WERI-Rb-1 (cell line): ENCODE measurements around the gene RBM12.
"Not testable (repeated sequence)": the region's sequence is repeated elsewhere in the genome, so short reads cannot be mapped to it uniquely, and the experiment has no call there.

Experiments used
- DNase-seq: peaks from one replicate; pipeline ENCODE4 v3.0.0-alpha.2; 2020
- H3K27ac ChIP-seq: fragments of 250-450 bp; sonication (Bioruptor Pico); 2 replicates; pipeline ENCODE4 v1.5.1; 2020; ENCODE audit warnings: mild to moderate bottlenecking, moderate library complexity
- H3K27me3 ChIP-seq: fragments of 250-450 bp; sonication (Bioruptor Pico); 2 replicates; pipeline ENCODE4 v1.5.1; 2021; ENCODE audit warnings: mild to moderate bottlenecking, low read depth, moderate library complexity; ENCODE audit not compliant: insufficient read depth, severe bottlenecking
- H3K36me3 ChIP-seq: fragments of 250-450 bp; sonication (Bioruptor Pico); 2 replicates; pipeline ENCODE4 v1.5.1; 2020; ENCODE audit warnings: mild to moderate bottlenecking, moderate library complexity
- H3K4me3 ChIP-seq: 2 replicates; pipeline ENCODE4 v1.5.1; 2011; ENCODE audit warnings: low read depth, mild to moderate bottlenecking, control low read depth, low read length
- H3K9me3 ChIP-seq: fragments of 250-450 bp; sonication (Bioruptor Pico); 2 replicates; pipeline ENCODE4 v1.5.1; 2021; ENCODE audit warnings: mild to moderate bottlenecking, moderate library complexity; ENCODE audit not compliant: severe bottlenecking
- TF ChIP-seq, protein P1 (sequence below): IDR thresholded peaks from 2 replicates; pipeline ENCODE4 v1.5.1; 2011; ENCODE audit warnings: low read depth, mild to moderate bottlenecking, control low read depth, inconsistent platforms, low read length

The RBM12 gene

DNA sequence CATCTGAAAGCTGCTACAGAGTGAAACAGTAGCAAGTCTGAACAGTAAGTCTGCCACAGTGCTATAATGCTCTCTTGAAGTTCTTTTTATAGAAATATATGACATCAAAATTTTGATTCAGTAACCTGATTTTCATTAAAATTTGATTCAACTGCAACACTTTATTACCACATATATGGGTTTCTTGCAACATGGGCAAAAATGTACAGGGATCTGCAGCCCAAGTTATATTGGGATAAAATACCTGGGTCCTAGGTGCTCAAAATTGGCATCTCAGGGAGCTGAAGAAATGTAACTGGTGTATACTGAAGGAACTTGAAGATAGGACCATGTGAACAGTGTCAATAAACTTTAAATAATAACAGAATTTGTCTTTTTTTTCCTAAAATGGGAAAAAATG is 45.3 kb upstream of the RBM12 start:
- Histone ChIP-seq H3K4me3 (no peak overlapping the region), H3K27me3 (no peaks in the 10 kb centered on the region), H3K9me3 (no peaks in the 10 kb centered on the region), H3K27ac (no peak overlapping the region), H3K36me3 (peaks cover 96% of the 10 kb centered on the region)
- TF ChIP-seq, protein P1, sequence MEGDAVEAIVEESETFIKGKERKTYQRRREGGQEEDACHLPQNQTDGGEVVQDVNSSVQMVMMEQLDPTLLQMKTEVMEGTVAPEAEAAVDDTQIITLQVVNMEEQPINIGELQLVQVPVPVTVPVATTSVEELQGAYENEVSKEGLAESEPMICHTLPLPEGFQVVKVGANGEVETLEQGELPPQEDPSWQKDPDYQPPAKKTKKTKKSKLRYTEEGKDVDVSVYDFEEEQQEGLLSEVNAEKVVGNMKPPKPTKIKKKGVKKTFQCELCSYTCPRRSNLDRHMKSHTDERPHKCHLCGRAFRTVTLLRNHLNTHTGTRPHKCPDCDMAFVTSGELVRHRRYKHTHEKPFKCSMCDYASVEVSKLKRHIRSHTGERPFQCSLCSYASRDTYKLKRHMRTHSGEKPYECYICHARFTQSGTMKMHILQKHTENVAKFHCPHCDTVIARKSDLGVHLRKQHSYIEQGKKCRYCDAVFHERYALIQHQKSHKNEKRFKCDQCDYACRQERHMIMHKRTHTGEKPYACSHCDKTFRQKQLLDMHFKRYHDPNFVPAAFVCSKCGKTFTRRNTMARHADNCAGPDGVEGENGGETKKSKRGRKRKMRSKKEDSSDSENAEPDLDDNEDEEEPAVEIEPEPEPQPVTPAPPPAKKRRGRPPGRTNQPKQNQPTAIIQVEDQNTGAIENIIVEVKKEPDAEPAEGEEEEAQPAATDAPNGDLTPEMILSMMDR = no peak
- DNase-seq = no peak

DNA sequence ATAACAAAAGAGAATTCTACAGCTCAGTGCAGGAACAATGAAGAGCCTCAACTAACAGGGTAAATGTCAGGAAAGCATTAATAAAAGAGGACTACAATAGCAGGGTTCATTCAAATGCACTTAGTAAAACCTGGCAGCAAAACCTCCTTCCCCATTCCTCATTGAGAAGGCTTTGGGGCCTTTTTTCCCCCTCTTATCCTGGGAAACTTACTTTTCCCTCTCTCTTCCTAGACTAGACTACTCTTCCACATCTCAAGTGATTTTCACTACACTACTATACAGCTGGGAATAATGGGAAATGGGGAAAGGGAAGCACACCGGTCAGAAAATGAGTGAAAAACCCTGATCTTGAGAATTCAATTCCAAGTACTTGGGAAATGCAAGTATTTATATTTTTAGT is 44.6 kb upstream of the RBM12 start:
- H3K36me3 ChIP-seq = peaks cover 96% of the 10 kb centered on the region
- H3K4me3 ChIP-seq = no peak overlapping the region
- no peak overlapping the region for H3K27ac ChIP-seq
- no peaks in the 10 kb centered on the region for H3K27me3 ChIP-seq
- DNase-seq = no peak
- H3K9me3 ChIP-seq = no peaks in the 10 kb centered on the region
- TF ChIP-seq, protein P1 = no peak

DNA sequence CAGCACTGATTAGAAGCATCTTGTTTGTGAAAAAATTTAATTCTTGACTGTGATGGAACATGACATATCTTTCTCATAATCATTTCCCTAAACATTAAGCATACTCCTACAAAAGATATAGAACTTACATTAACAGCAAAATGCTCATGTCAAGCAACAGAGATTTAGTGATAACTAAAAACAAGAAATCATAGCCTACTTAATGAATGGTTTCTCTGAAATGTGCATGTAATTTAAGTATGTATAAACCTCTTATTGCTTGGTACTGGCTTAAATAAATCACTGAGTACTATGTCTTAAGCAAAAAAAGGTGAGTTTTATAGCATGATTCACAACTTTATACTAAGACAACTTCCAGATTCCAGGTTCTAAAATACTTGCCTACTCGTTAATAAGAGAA is 43.8 kb upstream of the RBM12 start:
- H3K27ac ChIP-seq = no peak overlapping the region
- H3K4me3 ChIP-seq = no peak overlapping the region
- H3K36me3 ChIP-seq = peaks cover 96% of the 10 kb centered on the region
- no peak for DNase-seq
- TF ChIP-seq, protein P1 = no peak
- no peaks in the 10 kb centered on the region for H3K27me3 ChIP-seq
- H3K9me3 ChIP-seq = no peaks in the 10 kb centered on the region

DNA sequence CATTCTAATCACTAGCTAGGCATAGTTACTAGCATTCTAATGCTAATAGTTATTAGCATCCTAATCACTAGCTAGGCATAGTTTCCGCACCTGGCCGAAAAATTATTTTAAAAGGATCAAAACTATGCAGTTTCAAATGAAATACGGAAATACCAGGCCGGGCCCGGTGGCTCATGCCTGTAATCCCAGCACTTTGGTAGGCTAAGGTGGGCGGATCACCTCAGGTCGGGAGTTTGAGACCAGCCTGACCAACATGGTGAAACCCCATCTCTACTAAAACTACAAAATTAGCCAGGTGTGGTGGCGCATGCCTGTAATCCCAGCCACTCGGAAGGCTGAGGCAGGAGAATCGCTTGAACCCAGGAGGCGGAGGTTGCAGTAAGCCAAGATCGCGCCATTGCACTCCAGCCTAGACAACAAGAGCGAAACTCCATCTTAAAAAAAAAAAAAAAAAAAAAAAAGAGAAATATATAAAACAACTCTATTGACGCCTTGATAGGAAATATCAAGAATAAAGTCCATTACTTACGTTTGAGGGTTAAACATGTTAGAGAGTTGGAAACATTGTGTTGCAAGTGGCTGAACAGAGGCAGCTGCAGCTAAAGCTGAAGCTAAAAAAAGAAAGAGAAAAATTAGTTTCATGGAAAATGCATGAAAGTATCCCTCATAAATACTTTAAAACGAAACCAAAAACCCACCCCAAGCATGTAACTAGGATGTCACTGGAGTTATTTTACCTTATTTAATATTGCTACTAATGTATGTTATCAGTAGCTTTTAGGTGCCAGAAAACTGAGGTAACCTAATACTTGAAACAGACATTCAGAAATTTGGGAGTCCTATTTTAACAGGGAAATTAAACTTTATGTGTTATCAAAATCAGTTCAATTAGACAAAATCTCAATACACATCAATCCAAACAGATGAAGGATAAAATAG is 42.2 kb upstream of the RBM12 start:
- H3K9me3 ChIP-seq, DNase-seq, H3K27ac ChIP-seq, H3K4me3 ChIP-seq, H3K27me3 ChIP-seq: not testable (repeated sequence)
- H3K36me3 ChIP-seq = peaks cover 99% of the 10 kb centered on the region

DNA sequence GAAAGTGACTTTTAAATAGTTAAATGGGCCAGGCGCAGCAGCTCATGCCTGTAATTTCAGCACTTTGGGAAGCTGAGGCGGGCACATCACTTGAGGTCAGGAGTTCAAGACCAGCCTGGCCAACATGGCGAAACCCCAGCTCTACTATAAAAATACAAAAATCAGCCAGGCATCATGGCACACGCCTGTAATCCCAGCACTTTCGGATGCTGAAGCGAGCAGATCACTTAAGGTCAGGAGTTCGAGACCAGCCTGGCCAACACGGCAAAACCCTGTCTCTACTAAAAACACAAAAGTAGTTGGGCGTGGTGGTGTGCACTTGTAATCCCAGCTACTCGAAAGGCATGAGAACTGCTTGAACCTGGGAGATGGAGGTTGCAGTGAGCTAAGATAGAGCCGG is 41.2 kb upstream of the RBM12 start:
- peaks cover 99% of the 10 kb centered on the region for H3K36me3 ChIP-seq
- H3K27me3 ChIP-seq, H3K4me3 ChIP-seq, DNase-seq, H3K9me3 ChIP-seq, H3K27ac ChIP-seq: not testable (repeated sequence)

DNA sequence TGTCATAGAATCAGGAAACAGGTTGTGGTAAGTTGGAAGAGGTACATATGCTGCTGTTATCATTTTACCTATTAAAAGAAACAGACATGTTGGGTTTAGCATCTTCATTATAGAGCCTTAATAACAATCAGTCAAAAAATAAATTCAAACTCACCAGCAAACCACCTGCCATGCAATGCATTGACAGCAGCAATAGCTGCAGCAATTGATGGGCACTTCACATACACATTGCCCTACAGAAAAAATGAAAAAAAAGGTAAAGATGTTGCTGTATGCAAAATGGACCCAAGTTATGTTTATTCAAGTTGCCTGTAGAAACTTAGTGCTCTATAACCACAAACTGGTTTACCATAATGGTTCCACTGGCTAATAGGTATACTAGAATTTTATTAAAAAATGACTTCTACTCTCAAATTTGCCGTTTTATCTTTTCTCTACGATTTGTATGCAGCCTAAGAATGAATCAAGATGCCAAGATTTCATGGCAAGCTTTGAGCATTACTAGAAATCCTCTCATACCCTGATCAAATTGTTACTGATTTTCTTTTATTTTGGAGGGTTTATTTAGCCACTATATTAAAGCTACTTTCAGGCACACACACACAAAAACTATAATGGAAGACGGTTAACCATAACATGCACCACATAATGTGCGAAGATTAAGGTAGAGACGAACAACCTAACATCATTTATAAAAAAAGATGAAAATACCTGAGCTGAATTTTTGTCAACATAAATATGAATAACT is 40.0 kb upstream of the RBM12 start:
- no peak for DNase-seq
- Histone ChIP-seq H3K27me3 (no peaks in the 10 kb centered on the region), H3K4me3 (no peak overlapping the region), H3K9me3 (no peaks in the 10 kb centered on the region), H3K36me3 (peaks cover 90% of the 10 kb centered on the region), H3K27ac (no peak overlapping the region)
- TF ChIP-seq, protein P1 = no peak
